Astrocyte of the cerebellum (primary cell): ENCODE data around the gene IPO4.

Experiments used
- DNase-seq: peaks from one replicate; pipeline ENCODE4 v3.0.0-alpha.2; 2011; ENCODE audit warnings: low read depth
- H3K4me3 ChIP-seq: 2 replicates; pipeline ENCODE4 v1.5.1; 2011; ENCODE audit warnings: mild to moderate bottlenecking, low read depth, low read length, moderate library complexity
- CTCF ChIP-seq: IDR thresholded peaks from 2 replicates; pipeline ENCODE4 v1.5.1; 2012; ENCODE audit warnings: low read length, low read depth, moderate library complexity, mild to moderate bottlenecking; ENCODE audit errors: missing control alignments
- in situ Hi-C: cut with HindIII; loops from 2 replicates; pipeline ENCODE4 v1.10.0; 2017; ENCODE audit warnings: low sequenced_read_pairs

IPO4 gene

GRCh38 chr14:24155100-24155499 lies 33.5 kb downstream of the IPO4 start:
- DNase-seq, result no peak
- in situ Hi-C loops, result no loop called here
- TF ChIP-seq CTCF, result no peak
- H3K4me3 ChIP-seq, result no peak overlapping the region

- H3K4me3 ChIP-seq, result no peak overlapping the region
- in situ Hi-C loops, result no loop called here
- TF ChIP-seq CTCF, result no peak
- DNase-seq, result no peak
Measured at GRCh38 chr14:24151404-24152080, 37.1 kb downstream of the IPO4 start.

- in situ Hi-C loops, result no loop called here
- DNase-seq, result no peak
- TF ChIP-seq CTCF, result no peak
Measured at GRCh38 chr14:24150993-24151392, 37.6 kb downstream of the IPO4 start.

GRCh38 chr14:24150567-24150966 lies 38.0 kb downstream of the IPO4 start:
- H3K4me3 ChIP-seq, result no peak overlapping the region
- in situ Hi-C loops, result no loop called here
- TF ChIP-seq CTCF, result no peak
- no peak for DNase-seq

More at GRCh38 chr14:24150993-24151392, 37.6 kb downstream of the IPO4 start:
- H3K4me3 ChIP-seq, result no peak overlapping the region

GRCh38 chr14:24150061-24150460 lies 38.6 kb downstream of the IPO4 start:
- H3K4me3 ChIP-seq, result no peak overlapping the region
- DNase-seq, result no peak
- in situ Hi-C loops, result no loop called here
- TF ChIP-seq CTCF, result no peak

GRCh38 chr14:24149302-24149969 lies 39.2 kb downstream of the IPO4 start:
- in situ Hi-C loops, result no loop called here
- H3K4me3 ChIP-seq, result no peak overlapping the region
- no peak for TF ChIP-seq CTCF
- DNase-seq, result no peak
